GM19372 (cell line): Measurements from ENCODE around the gene SPECC1.
"Not testable (repeated sequence)": the region's sequence is repeated elsewhere in the genome, so short reads cannot be mapped to it uniquely, and the experiment has no call there.

Experiments
- ATAC-seq: cut with Tn5 transposase; IDR thresholded peaks from one replicate; pipeline ENCODE4 v1.9.1; 2021; ENCODE audit warnings: mild to moderate bottlenecking, low read depth, moderate library complexity; ENCODE audit not compliant: unreplicated experiment

Gene SPECC1

GRCh38 chr17:20224379-20224778 is 215.2 kb downstream of the SPECC1 start:
- ATAC-seq, result no peak

GRCh38 chr17:20225162-20226115 is 216.3 kb downstream of the SPECC1 start:
- ATAC-seq, result no peak

GRCh38 chr17:20226814-20227482 is 217.8 kb downstream of the SPECC1 start:
- no peak for ATAC-seq

- ATAC-seq, result not testable (repeated sequence)
Measured at GRCh38 chr17:20227720-20228370, 218.7 kb downstream of the SPECC1 start.

GRCh38 chr17:20228410-20228809 is 219.3 kb downstream of the SPECC1 start:
- ATAC-seq, result no peak

GRCh38 chr17:20228860-20229259 is 219.7 kb downstream of the SPECC1 start:
- ATAC-seq, result no peak

GRCh38 chr17:20230924-20231323 is 221.8 kb downstream of the SPECC1 start:
- ATAC-seq, result no peak

GRCh38 chr17:20232611-20233010 is 223.5 kb downstream of the SPECC1 start:
- ATAC-seq, result no peak

- ATAC-seq, result no peak
Measured at GRCh38 chr17:20234276-20234675, 225.1 kb downstream of the SPECC1 start.

- ATAC-seq, result no peak
Measured at GRCh38 chr17:20235747-20236146, 226.6 kb downstream of the SPECC1 start.

- no peak for ATAC-seq
Measured at GRCh38 chr17:20236578-20237227, 227.5 kb downstream of the SPECC1 start.

GRCh38 chr17:20239776-20240175 is 230.6 kb downstream of the SPECC1 start:
- ATAC-seq, result not testable (repeated sequence)

- ATAC-seq, result no peak
Measured at GRCh38 chr17:20241855-20242254, 232.7 kb downstream of the SPECC1 start.

- no peak for ATAC-seq
Measured at GRCh38 chr17:20242271-20242670, 233.1 kb downstream of the SPECC1 start.

GRCh38 chr17:20243524-20243923 is 234.4 kb downstream of the SPECC1 start:
- ATAC-seq, result no peak

- ATAC-seq, result no peak
Measured at GRCh38 chr17:20244671-20245070, 235.5 kb downstream of the SPECC1 start.

- no peak for ATAC-seq
Measured at GRCh38 chr17:20246692-20247091, 237.5 kb downstream of the SPECC1 start.

- no peak for ATAC-seq
Measured at GRCh38 chr17:20253323-20253722, 244.2 kb downstream of the SPECC1 start.

- ATAC-seq, result no peak
Measured at GRCh38 chr17:20254541-20254940, 245.4 kb downstream of the SPECC1 start.

- no peak for ATAC-seq
Measured at GRCh38 chr17:20256144-20256543, 247.0 kb downstream of the SPECC1 start.

GRCh38 chr17:20257008-20257407 is 247.8 kb downstream of the SPECC1 start:
- no peak for ATAC-seq
